Measurements from ENCODE around the gene RHOBTB3.
"Not testable (repeated sequence)": the region's sequence is repeated elsewhere in the genome, so short reads cannot be mapped to it uniquely, and the experiment has no call there.

- not testable (repeated sequence) for TF ChIP-seq CTCF, POLR2A (IDR thresholded peaks at IDR 0.05)
Measured at GRCh38 chr5:95707534-95708188, 23.5 kb upstream of the RHOBTB3 start.
